Loucy (cell line): Measurements from ENCODE around the gene TMEM132D.

ENCODE experiments used
- H2AFZ ChIP-seq: fragments of 200-600 bp; sonication (generic); 2 replicates; pipeline ENCODE4 v1.6.0; 2016; ENCODE audit warnings: antibody characterized with exemption, mild to moderate bottlenecking, low read length, moderate library complexity
- H3F3A ChIP-seq: fragments of 200-600 bp; 2 replicates; pipeline ENCODE4 v1.6.0; 2016; ENCODE audit warnings: antibody characterized with exemption, low read depth, mild to moderate bottlenecking
- H3K27me3 ChIP-seq: fragments of 200-600 bp; sonication (generic); 2 replicates; pipeline ENCODE4 v1.6.1; 2014; ENCODE audit warnings: low read length, mild to moderate bottlenecking; ENCODE audit not compliant: insufficient read depth, poor library complexity, severe bottlenecking
- H3K36me3 ChIP-seq: fragments of 200-600 bp; sonication (generic); 2 replicates; pipeline ENCODE4 v1.6.1; 2016; ENCODE audit warnings: low read length; ENCODE audit not compliant: insufficient read depth
- H3K4me1 ChIP-seq: fragments of 200-600 bp; sonication (generic); 2 replicates; pipeline ENCODE4 v1.5.1; 2014; ENCODE audit warnings: low read length, mild to moderate bottlenecking; ENCODE audit not compliant: insufficient read depth, poor library complexity, severe bottlenecking
- H3K4me2 ChIP-seq: fragments of 200-600 bp; sonication (generic); 2 replicates; pipeline ENCODE4 v1.6.0; 2014; ENCODE audit warnings: antibody characterized with exemption, low read length, low read depth, mild to moderate bottlenecking; ENCODE audit not compliant: poor library complexity, severe bottlenecking
- H3K4me3 ChIP-seq: fragments of 200-600 bp; sonication (generic); 2 replicates; pipeline ENCODE4 v1.5.1; 2014; ENCODE audit warnings: low read length, mild to moderate bottlenecking, mixed read lengths; ENCODE audit not compliant: poor library complexity, severe bottlenecking
- H3K79me2 ChIP-seq: fragments of 200-600 bp; sonication (generic); 2 replicates; pipeline ENCODE4 v1.6.1; 2014; ENCODE audit warnings: low read length; ENCODE audit not compliant: insufficient read depth
- H3K9ac ChIP-seq: fragments of 200-600 bp; sonication (generic); 2 replicates; pipeline ENCODE4 v1.6.0; 2014; ENCODE audit warnings: mild to moderate bottlenecking, low read depth, low read length, moderate library complexity; ENCODE audit not compliant: poor library complexity, severe bottlenecking
- H3K9me2 ChIP-seq: fragments of 200-600 bp; sonication (generic); replicated peaks from 2 replicates; pipeline ENCODE4 v1.6.1; 2016; ENCODE audit warnings: low read depth, low read length, mixed read lengths
- H3K9me3 ChIP-seq: fragments of 200-600 bp; sonication (generic); 2 replicates; pipeline ENCODE4 v1.6.1; 2014; ENCODE audit warnings: mild to moderate bottlenecking, antibody characterized with exemption, low read length, low read depth; ENCODE audit not compliant: insufficient read depth
- H4K20me1 ChIP-seq: fragments of 200-600 bp; sonication (generic); 2 replicates; pipeline ENCODE4 v1.6.0; 2014; ENCODE audit warnings: antibody characterized with exemption, low read length, mild to moderate bottlenecking; ENCODE audit not compliant: insufficient read depth, poor library complexity, severe bottlenecking
- CTCF ChIP-seq: fragments of 200-600 bp; sonication (generic); conservative IDR thresholded peaks from 2 replicates; pipeline ENCODE4 v1.5.1; 2014; ENCODE audit warnings: mild to moderate bottlenecking, antibody characterized with exemption, low read length
- EZH2phosphoT487 ChIP-seq: fragments of 200-600 bp; IDR thresholded peaks from 2 replicates; pipeline ENCODE4 v1.6.1; 2018; ENCODE audit warnings: antibody characterized with exemption, mild to moderate bottlenecking, moderate library complexity, borderline replicate concordance

Gene TMEM132D

GRCh38 chr12:129185855-129186254, 718.0 kb downstream of the TMEM132D start:
- H3K9me3 ChIP-seq: peaks cover 7% of the 10 kb centered on the region; the same call in 1 of the 2 replicates
- no peaks in the 10 kb centered on the region for H3K36me3 ChIP-seq
- no peaks in the 10 kb centered on the region for H3K4me1 ChIP-seq
- no peaks in the 10 kb centered on the region for H3K27me3 ChIP-seq
- no peak for TF ChIP-seq CTCF
- no peak for TF ChIP-seq EZH2phosphoT487
- H3K9me2 ChIP-seq: no peaks in the 10 kb centered on the region
- no peaks in the 10 kb centered on the region for H3F3A ChIP-seq
- no peak overlapping the region for H2AFZ ChIP-seq
- H4K20me1 ChIP-seq: no peaks in the 10 kb centered on the region
- no peaks in the 10 kb centered on the region for H3K79me2 ChIP-seq
- H3K4me3 ChIP-seq: no peak overlapping the region
- no peak overlapping the region for H3K4me2 ChIP-seq
- no peak overlapping the region for H3K9ac ChIP-seq

- H3K27me3 ChIP-seq: no peaks in the 10 kb centered on the region
- no peaks in the 10 kb centered on the region for H3K36me3 ChIP-seq
- no peaks in the 10 kb centered on the region for H3K9me2 ChIP-seq
- TF ChIP-seq EZH2phosphoT487 (no peak), CTCF (no peak)
- H3K9ac ChIP-seq: no peak overlapping the region
- H3K4me2 ChIP-seq: no peak overlapping the region
- no peaks in the 10 kb centered on the region for H3K79me2 ChIP-seq
- H2AFZ ChIP-seq: no peak overlapping the region
- no peak overlapping the region for H3K4me3 ChIP-seq
- no peaks in the 10 kb centered on the region for H3K4me1 ChIP-seq
- H3F3A ChIP-seq: no peaks in the 10 kb centered on the region
- no peaks in the 10 kb centered on the region for H4K20me1 ChIP-seq
- peaks cover 7% of the 10 kb centered on the region; the same call in 1 of the 2 replicates for H3K9me3 ChIP-seq
These were observed 719.5 kb downstream of the TMEM132D start for GRCh38 chr12:129184127-129184928.

- Histone ChIP-seq H3K4me3 (no peak overlapping the region), H3K27me3 (no peaks in the 10 kb centered on the region), H3K9ac (no peak overlapping the region), H3K36me3 (no peaks in the 10 kb centered on the region), H4K20me1 (no peaks in the 10 kb centered on the region), H2AFZ (no peak overlapping the region), H3K4me2 (no peak overlapping the region), H3K4me1 (no peaks in the 10 kb centered on the region), H3K9me2 (no peaks in the 10 kb centered on the region), H3F3A (no peaks in the 10 kb centered on the region), H3K79me2 (no peaks in the 10 kb centered on the region), H3K9me3 (peaks cover 4% of the 10 kb centered on the region; the same call in 1 of the 2 replicates)
- TF ChIP-seq CTCF: no peak
- TF ChIP-seq EZH2phosphoT487: no peak
These were observed 723.8 kb downstream of the TMEM132D start for GRCh38 chr12:129179941-129180553.
